Spleen (tissue), 11 donors: ENCODE measurements around the gene PAK6. TPM values are rescaled to one million over a fixed set of nuclear protein-coding genes. Genes with fewer than 3 reads are reported as not detected.

Experiments used
- DNase-seq: peaks from one replicate; pipeline ENCODE4 v3.0.0-alpha.2; 2020
- H3K27ac ChIP-seq, 8 donors: fragments of 200-600 bp; sonication (generic) in 7 of 8; 1 replicate in 4 of 8; 2 replicates in 4 of 8; pipeline versions ENCODE4 v1.5.0 to v1.8.0; 2016 to 2021; ENCODE audit warnings: inconsistent platforms in 4 of 8, mild to moderate bottlenecking in 4 of 8, moderate library complexity in 1 of 8
- H3K27me3 ChIP-seq, 7 donors: fragments of 200-600 bp; sonication (generic) in 6 of 7; replicated peaks in 1 of 7; 1 replicate in 4 of 7; 2 replicates in 3 of 7; pipeline versions ENCODE4 v1.5.0 to v1.8.0; 2016 to 2021; ENCODE audit warnings: inconsistent platforms in 3 of 7, mild to moderate bottlenecking in 1 of 7
- H3K36me3 ChIP-seq, 6 donors: fragments of 200-600 bp; sonication (generic) in 5 of 6; 1 replicate in 4 of 6; 2 replicates in 2 of 6; pipeline versions ENCODE4 v1.5.0 to v1.8.0; 2016 to 2021; ENCODE audit warnings: inconsistent platforms in 2 of 6
- H3K4me1 ChIP-seq, 6 donors: fragments of 200-600 bp; sonication (generic) in 5 of 6; 1 replicate in 3 of 6; 2 replicates in 3 of 6; pipeline versions ENCODE4 v1.5.0 to v1.8.0; 2016 to 2021; ENCODE audit warnings: inconsistent platforms in 3 of 6
- H3K4me3 ChIP-seq, 8 donors: fragments of 200-600 bp; sonication (generic) in 7 of 8; 1 replicate in 4 of 8; 2 replicates in 4 of 8; pipeline versions ENCODE4 v1.5.0 to v1.8.0; 2016 to 2021; ENCODE audit warnings: inconsistent platforms in 4 of 8, mild to moderate bottlenecking in 4 of 8, moderate library complexity in 2 of 8
- H3K9me3 ChIP-seq, 8 donors: fragments of 200-600 bp; sonication (generic) in 7 of 8; 1 replicate in 4 of 8; 2 replicates in 4 of 8; pipeline versions ENCODE4 v1.5.0 to v1.8.0; 2016 to 2021; ENCODE audit warnings: inconsistent platforms in 4 of 8
- CTCF ChIP-seq, 11 experiments: fragments of 200-600 bp in 7 of 11; fragments of 450-650 bp in 4 of 11; sonication (generic) in 4 of 11; IDR thresholded peaks in 8 of 11; conservative IDR thresholded peaks in 3 of 11; 1 replicate in 7 of 11; 2 replicates in 4 of 11; pipeline versions ENCODE4 v1.4.0 to v1.8.0; 2016 to 2021; ENCODE audit warnings: antibody characterized with exemption in 11 of 11, inconsistent platforms in 4 of 11, mild to moderate bottlenecking in 1 of 11
- POLR2A ChIP-seq, 3 donors: fragments of 450-650 bp; IDR thresholded peaks; one replicate each; pipeline ENCODE4 v1.5.1; 2017; ENCODE audit warnings: antibody characterized with exemption in 3 of 3, mild to moderate bottlenecking in 1 of 3
- POLR2AphosphoS5 ChIP-seq, 3 donors: sonication (generic); formaldehyde crosslinking; IDR thresholded peaks; one replicate each; pipeline ENCODE4 v1.5.1; 2017; ENCODE audit warnings: antibody characterized with exemption in 3 of 3
- WGBS, 5 donors: extraction: QIAGEN DNeasy Blood & Tissue Kit in 3 of 5; methylation state at CpG; one replicate each; pipeline versions ENCODE4 v1.1.5 to v1.1.7; 2013 to 2018; 5-methylcytosine and 5-hydroxymethylcytosine counted together
- intact Hi-C: fragments of 100-400 bp; cut with DNase I; formaldehyde crosslinking; loops from one replicate; pipeline ENCODE4 v1.15.0; 2023; ENCODE audit warnings: low total_unique reads
- polyA plus RNA-seq, 3 donors: library from polyadenylated mRNA; stranded (reverse); fragments of 200-250 nt; gene quantifications; one replicate each; pipeline ENCODE4 v1.2.1, GENCODE V29; 2013
- total RNA-seq, 7 donors: library from RNA; depleted of rRNA in 3 of 7; stranded (reverse); fragments of >200 nt in 3 of 7; fragmentation: NEBNext Ultra II Directional in 4 of 7; extraction: Animal tissue kit (Norgen Biotek cat#: 25700) in 4 of 7; gene quantifications; one replicate each; pipeline versions ENCODE4 v1.1.0 to v1.2.1, GENCODE V29; 2016 to 2021
- donor health status: healthy with polysubstance abuse.
- donor health status: DM: no; HTN: no; CAD: no; lungs with moderate emphysema.
- donor health status: DM: no; HTN: no; CAD: no.
- donor health status: Bipolar disorder and iron deficiency.
- donor health status: healthy.
- donor health status: DM: no; HTN: no; CAD: no.
- donor health status: DM: yes; HTN: yes; CAD: no.

The PAK6 gene
- total and polyA plus RNA-seq, 10 donors, result 0.24 to 5.4 (median 1.7) TPM

- intact Hi-C loops, result loop anchor here (5.0 kb wide), 1 partner anchor 52 kb away; no protein-coding TSS in a partner anchor
- H3K27ac ChIP-seq, result no peak overlapping the region
- TF ChIP-seq POLR2A (IDR thresholded peaks at IDR 0.05), result no peak
- TF ChIP-seq CTCF (IDR thresholded peaks at IDR 0.05 in 8 of 11, conservative IDR thresholded peaks at IDR 0.05 in 3 of 11), result no peak
- WGBS, 5 donors, result 64 to 96% (median 81%) methylated on average over 1 of the region's 1 CpG
- DNase-seq, result no peak
- H3K4me3 ChIP-seq, result no peak overlapping the region
- no peaks in the 10 kb centered on the region for H3K9me3 ChIP-seq
- peaks cover 0 to 3% (median 0%) of the 10 kb centered on the region in 6 donors for H3K4me1 ChIP-seq
- H3K27me3 ChIP-seq, result no peaks in the 10 kb centered on the region
- H3K36me3 ChIP-seq, result peaks cover 0 to 41% (median 0%) of the 10 kb centered on the region in 6 donors
These were observed 19.1 kb upstream of the PAK6 start for GRCh38 chr15:40219801-40220200.

DNA sequence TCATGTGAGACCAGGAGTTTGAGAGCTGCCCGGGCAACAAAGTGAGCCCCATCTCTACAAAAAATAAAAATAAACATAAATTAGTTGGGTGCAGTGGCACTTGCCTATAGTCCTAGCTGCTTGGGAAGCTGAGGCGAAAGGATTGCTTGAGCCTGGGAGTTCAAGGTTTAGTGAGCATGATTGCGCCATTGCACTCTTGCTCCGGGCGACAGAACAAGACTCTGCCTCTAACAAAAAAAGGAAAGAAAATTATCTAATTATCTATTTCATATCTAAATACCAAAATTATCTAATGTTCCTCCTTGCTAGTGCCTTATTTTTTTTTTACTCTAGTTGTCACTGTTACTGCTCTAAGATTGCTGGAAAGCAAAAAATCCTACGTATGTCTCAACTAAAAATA is 16.7 kb upstream of the PAK6 start:
- Histone ChIP-seq H3K36me3 (peaks cover 0 to 41% (median 0%) of the 10 kb centered on the region in 6 donors), H3K4me1 (peaks cover 0 to under 1% (median 0%) of the 10 kb centered on the region in 6 donors), H3K4me3 (no peak overlapping the region), H3K27me3 (no peaks in the 10 kb centered on the region), H3K27ac (no peak overlapping the region), H3K9me3 (no peaks in the 10 kb centered on the region)
- 87 to 98% (median 91%) methylated on average over 6 of the region's 6 CpGs for WGBS, 5 donors
- intact Hi-C loops, result no loop called here
- no peak for TF ChIP-seq POLR2AphosphoS5 (IDR thresholded peaks at IDR 0.05)
- no peak for TF ChIP-seq CTCF (IDR thresholded peaks at IDR 0.05 in 8 of 11, conservative IDR thresholded peaks at IDR 0.05 in 3 of 11)
- no peak for TF ChIP-seq POLR2A (IDR thresholded peaks at IDR 0.05)
- DNase-seq, result no peak

- Histone ChIP-seq H3K27ac (no peak overlapping the region), H3K4me3 (no peak overlapping the region), H3K9me3 (no peaks in the 10 kb centered on the region), H3K36me3 (peaks cover 0 to 25% (median 0%) of the 10 kb centered on the region in 6 donors), H3K4me1 (no peaks in the 10 kb centered on the region), H3K27me3 (no peaks in the 10 kb centered on the region)
- intact Hi-C loops, result no loop called here
- TF ChIP-seq POLR2AphosphoS5 (IDR thresholded peaks at IDR 0.05) (no peak), POLR2A (IDR thresholded peaks at IDR 0.05) (no peak), CTCF (IDR thresholded peaks at IDR 0.05 in 8 of 11, conservative IDR thresholded peaks at IDR 0.05 in 3 of 11) (no peak)
- DNase-seq, result no peak
These were observed 12.1 kb upstream of the PAK6 start for GRCh38 chr15:40226736-40227135.

DNA sequence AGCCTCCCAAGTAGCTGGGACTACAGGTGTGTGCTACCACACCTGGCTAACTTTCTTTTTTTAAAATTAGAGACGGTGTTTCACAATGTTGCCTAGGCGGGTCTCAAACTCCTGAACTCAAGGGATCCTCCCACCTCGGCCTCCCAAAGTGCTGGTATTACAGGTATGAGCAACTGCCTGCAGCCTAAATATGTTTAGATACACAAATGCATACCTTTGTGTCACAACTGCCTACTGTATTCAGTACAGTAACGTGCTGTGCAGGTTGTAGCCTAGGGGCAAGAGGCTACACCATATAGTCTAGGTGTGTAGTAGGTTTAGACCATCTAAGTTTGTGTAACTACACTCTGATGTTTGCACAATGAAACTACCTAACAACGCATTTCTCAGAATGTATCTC is 9.5 kb upstream of the PAK6 start:
- peaks cover 0 to 17% (median 0%) of the 10 kb centered on the region in 6 donors for H3K36me3 ChIP-seq
- TF ChIP-seq POLR2AphosphoS5 (IDR thresholded peaks at IDR 0.05), result no peak
- TF ChIP-seq CTCF (IDR thresholded peaks at IDR 0.05 in 8 of 11, conservative IDR thresholded peaks at IDR 0.05 in 3 of 11), result no peak
- TF ChIP-seq POLR2A (IDR thresholded peaks at IDR 0.05), result no peak
- H3K27me3 ChIP-seq, result no peaks in the 10 kb centered on the region
- H3K4me1 ChIP-seq, result peaks cover 0 to 9% (median under 1%) of the 10 kb centered on the region in 6 donors
- no peak for DNase-seq
- no peak overlapping the region for H3K4me3 ChIP-seq
- WGBS, 5 donors, result 95 to 98% (median 96%) methylated on average over 5 of the region's 5 CpGs
- no peak overlapping the region for H3K27ac ChIP-seq
- no peaks in the 10 kb centered on the region for H3K9me3 ChIP-seq
- intact Hi-C loops, result no loop called here
